ENCODE measurements around the gene ITGA8.

Gene ITGA8

DNA sequence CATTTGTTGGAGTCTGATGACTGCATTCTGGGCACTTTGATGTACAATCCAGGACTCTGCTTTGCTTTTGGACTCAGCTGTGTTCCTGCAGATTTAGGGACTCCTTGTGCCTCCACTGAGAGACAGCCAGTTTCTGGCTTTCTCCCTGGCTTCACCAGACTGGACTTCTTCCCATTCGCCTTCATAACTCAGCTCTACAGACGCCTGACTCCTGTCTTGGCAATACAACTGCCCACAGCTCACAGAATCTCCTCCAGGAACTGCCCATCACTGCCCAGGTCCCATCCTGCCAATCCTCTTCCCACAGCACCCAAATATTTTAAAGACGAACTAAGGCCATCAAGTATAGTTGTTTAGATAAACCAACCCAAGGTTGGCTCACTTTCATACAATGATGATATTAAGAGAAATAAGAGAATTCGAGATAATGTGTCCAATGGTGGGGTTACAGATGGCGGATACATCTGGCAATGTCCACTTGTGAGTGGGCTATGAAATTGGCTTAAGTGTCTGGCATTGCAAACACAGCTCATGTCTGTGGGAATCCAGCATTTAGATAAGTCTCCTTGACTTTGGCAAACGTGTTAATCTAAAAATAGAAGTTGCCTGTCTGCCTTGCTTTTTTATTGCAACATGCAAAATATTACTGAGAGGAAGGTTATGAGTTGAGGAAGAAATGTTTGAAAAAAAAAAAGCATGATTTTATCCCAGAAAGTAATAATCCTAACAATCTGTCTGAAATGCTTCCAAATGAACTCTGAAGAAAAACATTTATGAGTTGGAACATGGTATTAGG lies 95.1 kb downstream of the ITGA8 start:
- no peak overlapping the region for H3K27ac ChIP-seq
- DNase-seq (ENCODE audit: low spot score) = no peak
- TF ChIP-seq, protein P1, sequence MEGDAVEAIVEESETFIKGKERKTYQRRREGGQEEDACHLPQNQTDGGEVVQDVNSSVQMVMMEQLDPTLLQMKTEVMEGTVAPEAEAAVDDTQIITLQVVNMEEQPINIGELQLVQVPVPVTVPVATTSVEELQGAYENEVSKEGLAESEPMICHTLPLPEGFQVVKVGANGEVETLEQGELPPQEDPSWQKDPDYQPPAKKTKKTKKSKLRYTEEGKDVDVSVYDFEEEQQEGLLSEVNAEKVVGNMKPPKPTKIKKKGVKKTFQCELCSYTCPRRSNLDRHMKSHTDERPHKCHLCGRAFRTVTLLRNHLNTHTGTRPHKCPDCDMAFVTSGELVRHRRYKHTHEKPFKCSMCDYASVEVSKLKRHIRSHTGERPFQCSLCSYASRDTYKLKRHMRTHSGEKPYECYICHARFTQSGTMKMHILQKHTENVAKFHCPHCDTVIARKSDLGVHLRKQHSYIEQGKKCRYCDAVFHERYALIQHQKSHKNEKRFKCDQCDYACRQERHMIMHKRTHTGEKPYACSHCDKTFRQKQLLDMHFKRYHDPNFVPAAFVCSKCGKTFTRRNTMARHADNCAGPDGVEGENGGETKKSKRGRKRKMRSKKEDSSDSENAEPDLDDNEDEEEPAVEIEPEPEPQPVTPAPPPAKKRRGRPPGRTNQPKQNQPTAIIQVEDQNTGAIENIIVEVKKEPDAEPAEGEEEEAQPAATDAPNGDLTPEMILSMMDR (conservative IDR thresholded peaks at IDR 0.05; ENCODE audit: low read depth) = no peak
- POLR2A ChIA-PET (ENCODE audit: low non-redundant PET) = no interaction called here
- CTCF ChIA-PET = no interaction called here

DNA sequence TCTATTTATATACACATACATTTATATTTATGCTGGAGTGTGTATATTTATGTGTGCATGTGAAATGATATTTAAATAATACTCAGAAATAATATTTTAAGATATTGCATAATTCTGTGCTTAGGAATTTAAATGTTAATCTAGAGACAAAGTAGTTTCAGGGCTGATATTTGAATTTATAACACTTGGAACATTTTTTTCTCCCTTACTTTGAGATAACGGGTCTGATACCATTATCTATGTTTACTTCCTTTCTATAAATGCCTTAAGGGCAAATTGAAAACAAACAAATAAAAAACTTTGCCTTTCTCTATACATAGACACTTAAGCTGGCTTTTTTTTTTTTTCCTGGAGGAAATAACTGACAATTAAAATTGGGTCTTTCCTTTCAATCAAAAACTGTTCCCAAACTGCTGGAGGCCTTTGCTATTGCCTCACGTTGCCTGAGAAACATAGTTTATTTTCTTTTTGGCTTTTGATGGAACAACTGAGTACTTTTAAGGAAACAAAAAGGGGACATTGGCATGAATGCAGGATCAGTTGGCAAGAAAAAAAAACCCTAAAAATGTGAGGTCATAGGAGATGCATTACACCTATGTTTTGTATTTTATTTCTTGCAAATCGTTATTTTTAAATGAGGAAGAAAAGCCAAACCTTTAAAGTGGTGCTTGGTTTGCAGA lies 98.7 kb downstream of the ITGA8 start:
- TF ChIP-seq, protein P1 (conservative IDR thresholded peaks at IDR 0.05; ENCODE audit: low read depth) = no peak
- POLR2A ChIA-PET (ENCODE audit: low non-redundant PET) = no interaction called here
- no peak overlapping the region for H3K27ac ChIP-seq
- CTCF ChIA-PET = no interaction called here
- DNase-seq (ENCODE audit: low spot score) = no peak

DNA sequence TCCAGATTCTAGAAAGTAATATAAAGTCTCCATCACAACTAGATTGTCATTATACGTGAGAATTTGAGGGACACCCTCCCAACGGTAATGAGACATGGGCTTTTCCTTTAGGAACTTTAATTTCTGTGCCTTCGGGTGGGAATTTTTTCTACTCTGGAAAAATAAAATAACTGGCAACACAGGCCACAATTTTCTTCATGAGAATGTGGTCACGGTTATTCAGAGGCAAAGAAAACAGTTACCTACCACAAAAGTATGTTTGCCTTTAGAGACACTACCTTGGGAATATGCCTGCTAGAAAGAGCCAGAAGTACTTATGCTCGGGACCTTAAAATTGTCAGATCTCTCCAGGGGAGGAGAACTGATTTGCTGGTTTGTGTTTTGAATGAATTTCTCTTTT lies 99.4 kb downstream of the ITGA8 start:
- no peak overlapping the region for H3K27ac ChIP-seq
- CTCF ChIA-PET = no interaction called here
- DNase-seq (ENCODE audit: low spot score) = no peak
- POLR2A ChIA-PET (ENCODE audit: low non-redundant PET) = no interaction called here
- TF ChIP-seq, protein P1 (conservative IDR thresholded peaks at IDR 0.05; ENCODE audit: low read depth) = no peak

DNA sequence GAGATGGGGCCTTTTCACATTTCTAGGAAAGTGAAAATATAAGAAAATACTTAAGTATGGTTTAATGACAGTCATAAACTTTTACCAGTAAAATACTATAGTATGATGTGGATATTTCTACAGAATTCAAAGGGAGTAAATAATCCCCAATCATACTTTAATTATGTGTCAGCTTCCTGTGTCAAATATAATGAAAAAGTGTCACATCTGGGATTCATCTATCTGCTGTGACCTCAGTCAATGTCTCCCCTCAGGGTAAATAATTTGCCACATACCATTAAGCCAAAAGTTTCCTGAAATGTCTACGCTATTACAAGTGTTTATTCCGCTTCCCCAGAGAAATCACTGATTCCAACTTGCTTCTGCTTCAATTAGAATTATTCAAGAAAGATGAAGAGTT lies 110.5 kb downstream of the ITGA8 start:
- no peak for DNase-seq (ENCODE audit: low spot score)
- ChIA-PET POLR2A (ENCODE audit: low non-redundant PET) (no interaction called here), CTCF (no interaction called here)
- TF ChIP-seq, protein P1 (conservative IDR thresholded peaks at IDR 0.05; ENCODE audit: low read depth) = no peak
- no peak overlapping the region for H3K27ac ChIP-seq

DNA sequence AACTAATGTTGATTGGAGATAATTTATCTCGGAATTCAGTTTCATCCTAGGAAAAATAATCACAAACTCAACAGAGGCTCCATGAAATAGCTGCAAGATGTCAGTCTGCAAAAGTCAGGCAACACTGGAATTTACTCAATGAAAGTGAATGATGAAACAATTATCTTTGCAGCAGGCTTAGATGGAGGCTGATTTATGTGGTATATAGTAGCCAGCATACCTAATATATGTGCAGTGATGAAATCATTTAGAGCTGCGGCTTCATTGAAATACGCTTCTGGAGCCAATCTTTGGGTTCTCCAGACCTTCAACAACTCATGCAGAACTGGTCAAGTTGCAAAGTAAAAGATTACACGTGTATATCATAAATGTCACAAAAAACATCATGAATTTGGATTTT lies 113.3 kb downstream of the ITGA8 start:
- TF ChIP-seq, protein P1 (conservative IDR thresholded peaks at IDR 0.05; ENCODE audit: low read depth) = no peak
- H3K27ac ChIP-seq = no peak overlapping the region
- ChIA-PET POLR2A (ENCODE audit: low non-redundant PET) (no interaction called here), CTCF (no interaction called here)
- DNase-seq (ENCODE audit: low spot score) = no peak

DNA sequence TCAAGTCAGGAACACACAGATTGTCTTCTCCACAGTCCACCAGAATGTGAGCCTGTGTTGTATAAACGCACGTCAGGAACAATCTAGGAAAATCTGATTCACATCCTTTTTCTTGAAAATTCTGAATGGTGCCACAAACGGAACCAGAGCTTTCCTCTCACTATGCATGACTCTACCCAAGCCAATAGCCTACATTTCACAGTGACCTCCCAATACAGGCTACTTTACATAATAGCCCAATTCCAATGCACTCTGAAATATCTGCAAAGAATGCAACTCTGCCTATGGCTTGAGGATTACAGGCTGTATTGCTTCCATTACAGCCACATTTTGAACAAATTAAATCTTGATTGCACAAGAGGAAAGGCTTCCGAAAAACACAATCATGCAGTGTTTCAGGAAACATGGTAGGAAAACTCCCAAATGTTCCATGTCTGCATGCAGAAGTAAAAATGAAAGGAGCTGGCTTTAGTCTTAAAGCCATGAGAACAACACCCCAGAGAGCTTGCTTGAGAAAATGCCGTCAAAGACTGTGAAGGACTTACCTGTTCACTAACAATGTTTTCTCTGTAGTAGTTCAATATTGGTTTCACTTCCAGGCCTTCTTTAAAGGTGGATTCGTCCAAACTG lies 113.9 kb downstream of the ITGA8 start:
- no peak for DNase-seq (ENCODE audit: low spot score)
- CTCF ChIA-PET = no interaction called here
- TF ChIP-seq, protein P1 (conservative IDR thresholded peaks at IDR 0.05; ENCODE audit: low read depth) = no peak
- H3K27ac ChIP-seq = no peak overlapping the region
- POLR2A ChIA-PET (ENCODE audit: low non-redundant PET) = no interaction called here
